BLaER1 (cell line): Measurements from ENCODE around the gene ARHGDIB.

Experiments used
- H3K27ac ChIP-seq: shearing (Covaris generic); formaldehyde crosslinking; 2 replicates; pipeline ENCODE4 v1.8.1; 2022
- H3K27me3 ChIP-seq: shearing (Covaris generic); formaldehyde crosslinking; 2 replicates; pipeline ENCODE4 v1.8.1; 2022
- H3K36me3 ChIP-seq: shearing (Covaris generic); formaldehyde crosslinking; 2 replicates; pipeline ENCODE4 v1.8.1; 2022
- H3K4me1 ChIP-seq: shearing (Covaris generic); formaldehyde crosslinking; 2 replicates; pipeline ENCODE4 v1.8.1; 2022
- H3K4me2 ChIP-seq: shearing (Covaris generic); formaldehyde crosslinking; 2 replicates; pipeline ENCODE4 v1.8.1; 2022
- H3K4me3 ChIP-seq: shearing (Covaris generic); formaldehyde crosslinking; 2 replicates; pipeline ENCODE4 v1.8.1; 2022
- H3K9ac ChIP-seq: shearing (Covaris generic); formaldehyde crosslinking; 2 replicates; pipeline ENCODE4 v1.8.1; 2022
- H3K9me3 ChIP-seq: shearing (Covaris generic); formaldehyde crosslinking; 2 replicates; pipeline ENCODE4 v1.8.1; 2022
- H4K20me1 ChIP-seq: shearing (Covaris generic); formaldehyde crosslinking; 2 replicates; pipeline ENCODE4 v1.8.1; 2022
- Cebpa-rat ChIP-seq: shearing (Covaris generic); IDR thresholded peaks from 2 replicates; pipeline ENCODE4 v1.8.1; 2022

The ARHGDIB gene

DNA sequence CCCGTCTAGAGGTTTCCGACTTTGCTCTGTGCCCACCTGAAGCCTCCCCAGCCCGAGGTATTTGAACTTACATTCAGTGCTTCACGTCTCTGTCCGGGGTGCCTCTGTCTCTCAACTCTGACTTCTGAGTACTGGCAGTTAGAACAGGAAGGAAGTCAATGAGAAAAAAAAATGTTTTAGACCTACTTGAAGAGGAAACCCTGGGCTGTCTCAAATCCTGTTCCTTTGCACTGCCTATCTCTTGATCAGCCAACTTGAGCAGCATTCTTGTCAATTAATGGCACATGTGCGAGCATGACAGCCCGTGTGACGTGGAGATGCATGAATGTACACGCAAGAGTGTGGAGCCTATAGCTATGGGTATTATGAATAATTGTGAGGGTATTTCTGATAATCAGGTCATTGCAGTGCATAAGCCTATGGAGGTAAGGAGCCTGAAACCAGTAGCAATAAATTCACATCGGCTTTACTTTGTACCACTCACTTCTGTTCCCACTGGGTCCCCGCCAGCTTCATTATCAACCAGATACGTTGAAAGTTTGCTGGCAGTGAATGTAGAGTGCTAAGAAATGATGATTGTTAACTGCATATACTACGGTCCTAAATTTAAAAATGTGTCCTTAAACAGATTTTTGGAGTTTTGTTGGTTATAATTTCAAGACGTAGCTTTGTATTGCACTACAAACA lies at the start of gene ARHGDIB:
Gene ARHGDIB, minus strand, starts transcription at position 136 of the 687 bp plus-strand sequence. CDS start 10,889 bp downstream, outside the sequence.
- Histone ChIP-seq H3K27me3 (no peaks in the 10 kb centered on the region), H3K4me3 (peak within 1 kb of the TSS; percentile 83), H3K9me3 (no peaks in the 10 kb centered on the region), H3K4me2 (peak within 1 kb of the TSS; percentile 93), H3K9ac (peak within 1 kb of the TSS; percentile 90), H3K4me1 (peaks cover 43% of the 10 kb centered on the region), H3K27ac (peak within 1 kb of the TSS; percentile 96), H3K36me3 (peaks cover 6% of the 10 kb centered on the region; the same call in 1 of the 2 replicates), H4K20me1 (peaks cover 34% of the 10 kb centered on the region)
- no peak for TF ChIP-seq Cebpa-rat

DNA sequence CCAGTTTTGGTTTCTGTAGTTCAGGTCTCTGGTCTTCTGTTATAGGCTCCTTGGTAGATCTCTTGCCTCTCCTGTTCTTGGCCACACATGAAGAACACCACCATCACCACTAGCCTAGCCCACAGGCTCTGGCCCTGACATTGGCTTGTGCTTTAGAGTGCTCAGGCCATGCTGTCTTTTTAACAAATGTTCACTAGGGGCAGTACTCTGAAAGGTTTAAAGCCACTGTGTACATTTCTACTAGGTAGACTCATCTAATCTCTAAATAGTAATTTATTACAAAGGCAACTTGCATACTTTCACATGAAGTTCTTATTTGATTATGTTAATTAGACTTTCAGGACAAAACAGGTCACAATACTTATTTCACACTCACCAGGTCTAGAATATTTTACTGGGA lies 49.8 kb upstream of the ARHGDIB start:
- H3K4me1 ChIP-seq: peaks cover 2% of the 10 kb centered on the region
- H3K27ac ChIP-seq: no peak overlapping the region
- H3K9me3 ChIP-seq: no peaks in the 10 kb centered on the region
- H3K4me3 ChIP-seq: no peak overlapping the region
- H3K36me3 ChIP-seq: no peaks in the 10 kb centered on the region
- H4K20me1 ChIP-seq: no peaks in the 10 kb centered on the region
- no peaks in the 10 kb centered on the region for H3K27me3 ChIP-seq
- no peak overlapping the region for H3K9ac ChIP-seq
- no peak overlapping the region for H3K4me2 ChIP-seq
- TF ChIP-seq Cebpa-rat: no peak

DNA sequence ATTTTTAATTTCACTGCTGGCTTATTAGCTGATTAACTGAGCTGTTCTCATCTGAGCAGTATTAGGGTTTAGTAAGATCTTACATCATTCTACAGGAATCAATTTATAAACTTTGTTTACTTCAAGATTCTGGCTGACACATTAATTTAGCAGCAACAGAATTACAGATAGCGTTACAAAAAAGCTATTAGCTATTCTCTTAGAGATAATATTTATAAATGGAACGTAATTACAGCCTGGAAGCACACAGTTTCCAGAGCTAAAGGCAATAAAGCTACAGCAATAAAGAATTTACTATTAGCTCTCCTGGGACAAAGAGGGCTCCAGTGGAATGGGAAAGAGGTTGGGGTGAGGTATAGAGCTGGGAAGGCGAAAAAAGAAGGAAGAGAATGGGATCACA lies 46.1 kb upstream of the ARHGDIB start:
- Histone ChIP-seq H4K20me1 (no peaks in the 10 kb centered on the region), H3K4me3 (no peak overlapping the region), H3K4me1 (peaks cover 9% of the 10 kb centered on the region), H3K27ac (no peak overlapping the region), H3K27me3 (no peaks in the 10 kb centered on the region), H3K4me2 (no peak overlapping the region), H3K36me3 (no peaks in the 10 kb centered on the region), H3K9me3 (no peaks in the 10 kb centered on the region), H3K9ac (no peak overlapping the region)
- no peak for TF ChIP-seq Cebpa-rat

DNA sequence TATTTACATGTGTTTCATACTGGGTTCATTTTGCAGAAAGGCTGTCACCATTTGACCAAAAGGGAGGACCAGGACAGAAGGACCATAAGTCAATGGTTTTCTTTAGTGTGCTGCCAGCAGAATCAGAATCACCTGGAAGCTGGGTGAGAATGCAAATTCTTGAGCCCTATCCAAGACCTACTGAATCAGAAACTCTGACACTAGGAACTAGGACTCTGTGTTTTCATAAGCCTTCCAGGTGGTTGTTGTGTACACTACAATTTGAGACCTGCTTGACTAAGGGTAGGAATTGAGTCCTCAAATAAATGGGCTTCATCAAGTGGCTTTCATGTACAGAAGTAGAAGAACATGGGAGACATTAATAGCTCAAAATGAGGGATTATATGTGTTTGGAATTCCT lies 43.7 kb upstream of the ARHGDIB start:
- Histone ChIP-seq H4K20me1 (no peaks in the 10 kb centered on the region), H3K27me3 (peaks cover 5% of the 10 kb centered on the region; the same call in 1 of the 2 replicates), H3K9me3 (no peaks in the 10 kb centered on the region), H3K27ac (no peak overlapping the region), H3K9ac (no peak overlapping the region), H3K4me3 (no peak overlapping the region), H3K36me3 (no peaks in the 10 kb centered on the region), H3K4me1 (peaks cover 9% of the 10 kb centered on the region), H3K4me2 (no peak overlapping the region)
- no peak for TF ChIP-seq Cebpa-rat

DNA sequence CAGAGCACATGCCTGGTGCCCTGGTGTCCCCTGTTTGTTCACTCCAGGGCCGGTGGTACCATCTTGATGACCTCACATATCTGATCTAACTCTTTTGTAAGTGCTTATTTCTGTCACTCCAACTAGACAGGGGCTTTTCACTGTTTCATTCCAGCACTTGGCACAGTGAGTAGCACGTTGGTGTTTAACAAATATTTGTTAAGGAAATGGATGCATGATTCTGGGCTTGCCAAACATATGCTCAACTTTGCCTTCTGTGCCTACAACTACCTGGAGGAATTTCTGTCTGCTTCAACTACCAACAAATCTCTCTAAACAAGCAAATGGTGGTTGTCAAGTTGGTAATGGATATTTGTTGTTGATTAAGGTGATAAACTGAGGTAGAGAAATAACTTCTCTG lies 43.0 kb upstream of the ARHGDIB start:
- H3K27ac ChIP-seq: no peak overlapping the region
- H3K4me2 ChIP-seq: no peak overlapping the region
- H3K27me3 ChIP-seq: peaks cover 5% of the 10 kb centered on the region; the same call in 1 of the 2 replicates

DNA sequence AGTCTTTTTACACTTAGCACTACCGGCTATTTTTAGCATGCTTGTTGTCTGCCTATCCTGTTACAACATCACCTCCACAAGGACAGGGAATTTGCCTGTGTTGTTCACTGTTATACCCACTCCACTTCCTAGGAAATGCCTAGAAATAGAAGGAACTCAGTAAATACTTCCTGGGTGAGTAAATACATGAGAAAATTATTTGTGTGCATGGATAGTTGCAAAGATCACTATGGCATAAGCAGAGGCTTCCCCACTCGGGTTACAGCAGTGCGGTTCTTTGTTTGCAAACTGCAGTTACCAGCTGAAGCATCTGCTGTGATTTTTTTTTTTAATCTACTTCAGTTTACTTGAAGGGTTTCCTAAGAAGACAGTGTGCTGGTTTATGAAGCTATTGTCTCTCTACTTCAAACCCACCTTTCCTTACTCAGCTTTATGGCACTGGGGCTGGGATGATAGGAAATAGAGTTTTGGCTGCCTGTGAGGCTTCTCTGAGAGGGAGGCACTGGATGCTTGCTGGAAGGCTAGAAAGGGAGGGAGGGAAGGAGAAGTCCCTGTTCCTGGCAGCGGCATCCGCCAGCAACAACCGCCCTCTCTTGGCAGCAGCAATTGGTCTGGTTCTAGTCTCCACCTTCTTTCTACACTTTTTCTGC lies 40.5 kb upstream of the ARHGDIB start:
- Histone ChIP-seq H4K20me1 (no peaks in the 10 kb centered on the region), H3K9ac (no peak overlapping the region), H3K36me3 (no peaks in the 10 kb centered on the region), H3K4me3 (no peak overlapping the region), H3K9me3 (no peaks in the 10 kb centered on the region), H3K4me1 (peaks cover 9% of the 10 kb centered on the region), H3K4me2 (no peak overlapping the region), H3K27ac (no peak overlapping the region), H3K27me3 (peaks cover 5% of the 10 kb centered on the region; the same call in 1 of the 2 replicates)
- no peak for TF ChIP-seq Cebpa-rat

More for the DNA sequence above, 43.0 kb upstream of the ARHGDIB start:
- H3K36me3 ChIP-seq: no peaks in the 10 kb centered on the region
- no peaks in the 10 kb centered on the region for H4K20me1 ChIP-seq
- TF ChIP-seq Cebpa-rat: no peak
- peaks cover 9% of the 10 kb centered on the region for H3K4me1 ChIP-seq
- H3K4me3 ChIP-seq: no peak overlapping the region
- no peak overlapping the region for H3K9ac ChIP-seq
- no peaks in the 10 kb centered on the region for H3K9me3 ChIP-seq

DNA sequence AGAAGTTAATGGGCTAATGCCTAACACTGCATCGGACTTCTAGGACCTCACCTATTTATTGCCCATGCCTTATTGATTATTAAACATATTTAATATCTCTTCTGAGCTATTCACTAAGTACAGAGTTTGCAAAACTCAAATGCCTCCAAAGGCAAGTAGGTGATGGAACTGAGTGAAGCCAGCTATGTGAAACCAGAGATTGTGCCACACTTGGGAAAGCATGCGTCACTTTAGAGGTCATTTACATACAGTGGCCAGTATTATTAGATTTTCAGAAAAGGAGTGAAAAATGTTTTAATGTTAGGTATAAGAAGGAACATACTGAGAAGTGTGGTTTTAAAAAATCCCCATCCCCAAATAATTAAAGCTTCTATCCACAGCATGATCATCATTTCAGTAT lies 39.2 kb upstream of the ARHGDIB start:
- peaks cover under 1% of the 10 kb centered on the region for H3K4me1 ChIP-seq
- H3K9ac ChIP-seq: no peak overlapping the region
- H3K9me3 ChIP-seq: no peaks in the 10 kb centered on the region
- H3K4me2 ChIP-seq: no peak overlapping the region
- H3K36me3 ChIP-seq: no peaks in the 10 kb centered on the region
- peaks cover 5% of the 10 kb centered on the region; the same call in 1 of the 2 replicates for H3K27me3 ChIP-seq
- no peak for TF ChIP-seq Cebpa-rat
- H3K4me3 ChIP-seq: no peak overlapping the region
- no peaks in the 10 kb centered on the region for H4K20me1 ChIP-seq
- no peak overlapping the region for H3K27ac ChIP-seq

DNA sequence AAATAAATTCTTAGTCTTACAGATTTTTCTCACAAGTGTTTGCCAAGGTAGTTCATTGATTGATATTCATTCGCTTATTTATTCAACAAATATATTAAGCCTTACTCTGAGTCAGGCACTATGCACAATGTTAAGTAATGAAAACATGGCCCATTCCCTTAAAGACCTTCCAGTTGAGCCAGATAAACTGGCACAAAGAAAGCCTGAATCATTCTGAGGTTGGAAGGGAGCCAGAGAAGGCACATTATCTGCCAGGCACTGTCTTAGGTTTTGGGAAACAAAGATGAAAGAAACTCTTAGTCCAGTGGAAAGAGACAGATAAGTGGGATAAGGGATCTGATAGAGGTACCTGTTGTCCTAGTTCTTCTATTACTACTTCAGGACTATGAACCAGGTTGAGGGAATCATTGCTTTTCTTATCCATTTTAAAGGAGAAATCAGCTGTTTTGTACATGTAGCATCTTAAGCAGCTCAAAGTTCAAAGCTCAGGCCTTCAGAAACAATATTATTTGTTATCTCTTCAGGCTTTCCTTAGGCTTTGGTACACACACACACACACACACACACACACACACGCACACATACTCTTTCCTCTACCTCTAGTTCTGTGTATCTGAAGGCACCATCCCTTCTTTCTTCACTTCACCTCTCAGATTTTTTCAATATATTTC lies 38.4 kb upstream of the ARHGDIB start:
- peaks cover 5% of the 10 kb centered on the region; the same call in 1 of the 2 replicates for H3K27me3 ChIP-seq
- H3K9me3 ChIP-seq: no peaks in the 10 kb centered on the region
- no peak overlapping the region for H3K27ac ChIP-seq
- H4K20me1 ChIP-seq: no peaks in the 10 kb centered on the region
- H3K36me3 ChIP-seq: no peaks in the 10 kb centered on the region
- no peak overlapping the region for H3K4me3 ChIP-seq
- H3K9ac ChIP-seq: no peak overlapping the region
- no peak for TF ChIP-seq Cebpa-rat
- no peaks in the 10 kb centered on the region for H3K4me1 ChIP-seq
- no peak overlapping the region for H3K4me2 ChIP-seq

DNA sequence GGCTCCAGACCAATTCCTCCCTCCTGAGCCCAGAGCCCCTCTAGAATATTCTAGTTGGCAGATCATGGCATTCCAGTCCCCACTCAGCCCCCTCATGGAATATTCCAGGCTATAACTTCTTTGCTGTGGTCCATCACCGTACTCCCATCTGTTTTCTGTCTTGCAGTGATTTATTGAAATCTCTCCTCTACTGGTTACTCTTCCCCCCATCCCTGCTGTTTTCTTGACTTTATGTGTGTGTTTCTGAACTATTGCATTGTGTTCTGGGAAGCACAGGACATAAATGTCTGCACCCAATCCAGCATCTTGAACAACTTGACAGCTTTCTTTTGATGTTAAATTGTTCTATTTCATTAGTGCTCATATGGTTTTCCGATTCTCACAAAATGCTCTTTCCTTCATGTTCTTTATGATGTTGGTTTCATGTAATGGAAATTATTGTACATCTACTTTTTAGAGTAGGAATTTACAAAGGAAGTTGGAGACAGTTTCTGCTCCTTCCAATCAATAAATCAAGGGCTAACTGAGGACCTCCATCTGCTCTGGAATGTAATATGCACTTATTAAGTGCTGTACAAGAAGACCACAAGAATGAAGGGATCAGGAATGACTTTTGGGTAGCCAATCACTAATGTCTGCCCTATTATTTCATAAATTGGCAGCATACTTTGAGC lies 37.8 kb upstream of the ARHGDIB start:
- no peaks in the 10 kb centered on the region for H3K36me3 ChIP-seq
- H3K27ac ChIP-seq: no peak overlapping the region

More for the DNA sequence above, 37.8 kb upstream of the ARHGDIB start:
- H3K4me1 ChIP-seq: peaks cover 4% of the 10 kb centered on the region
- no peaks in the 10 kb centered on the region for H3K9me3 ChIP-seq
- H3K27me3 ChIP-seq: peaks cover 5% of the 10 kb centered on the region; the same call in 1 of the 2 replicates
- TF ChIP-seq Cebpa-rat: no peak
- no peaks in the 10 kb centered on the region for H4K20me1 ChIP-seq
- H3K9ac ChIP-seq: no peak overlapping the region
- no peak overlapping the region for H3K4me3 ChIP-seq
- H3K4me2 ChIP-seq: no peak overlapping the region
